SU-DHL-6 (cell line): Measurements from ENCODE around the gene ZNF75A.

Source experiments
- H2AFZ ChIP-seq: fragments of 200-600 bp; sonication (generic); 2 replicates; pipeline ENCODE4 v1.6.1; 2014; ENCODE audit warnings: low read depth, mild to moderate bottlenecking, moderate library complexity, mixed read lengths, antibody characterized with exemption, low read length; ENCODE audit not compliant: severe bottlenecking
- H3F3A ChIP-seq: fragments of 200-600 bp; shearing (Covaris generic); 2 replicates; pipeline ENCODE4 v1.6.0; 2016; ENCODE audit warnings: antibody characterized with exemption, mild to moderate bottlenecking; ENCODE audit not compliant: insufficient read depth
- H3K27ac ChIP-seq: fragments of 200-600 bp; sonication (generic); 2 replicates; pipeline ENCODE4 v1.5.1; 2016; ENCODE audit warnings: low read depth, mild to moderate bottlenecking, low read length, moderate library complexity, mixed read lengths
- H3K27me3 ChIP-seq: fragments of 200-600 bp; sonication (generic), shearing (Covaris generic); 2 replicates; pipeline ENCODE4 v1.6.0; 2014; ENCODE audit warnings: mild to moderate bottlenecking, low read length
- H3K36me3 ChIP-seq: fragments of 200-600 bp; sonication (generic); 2 replicates; pipeline ENCODE4 v1.6.1; 2014; ENCODE audit warnings: mild to moderate bottlenecking, low read length, mixed read lengths
- H3K4me2 ChIP-seq: fragments of 300-600, 200-600 bp; shearing (Covaris generic), sonication (generic); 2 replicates; pipeline ENCODE4 v1.6.0; 2014; ENCODE audit warnings: low read length, low read depth, mild to moderate bottlenecking; ENCODE audit not compliant: poor library complexity, severe bottlenecking
- H3K4me3 ChIP-seq: fragments of 200-600 bp; sonication (generic); 2 replicates; pipeline ENCODE4 v1.5.1; 2014; ENCODE audit warnings: antibody characterized with exemption, low read length, mild to moderate bottlenecking, mixed read lengths; ENCODE audit not compliant: insufficient read depth, poor library complexity, severe bottlenecking
- H3K79me2 ChIP-seq: fragments of 200-600 bp; sonication (generic); 2 replicates; pipeline ENCODE4 v1.6.1; 2014; ENCODE audit warnings: mild to moderate bottlenecking, low read length, moderate library complexity; ENCODE audit not compliant: insufficient read depth
- H3K9ac ChIP-seq: fragments of 200-600 bp; sonication (generic); 2 replicates; pipeline ENCODE4 v1.7.0; 2014; ENCODE audit warnings: mild to moderate bottlenecking, low read length
- H3K9me2 ChIP-seq: fragments of 200-600 bp; sonication (generic); replicated peaks from 2 replicates; pipeline ENCODE4 v1.6.1; 2014; ENCODE audit warnings: low read length; ENCODE audit not compliant: insufficient read depth
- H3K9me3 ChIP-seq: fragments of 200-600 bp; sonication (generic); 2 replicates; pipeline ENCODE4 v1.6.1; 2014; ENCODE audit warnings: low read length, mixed read lengths; ENCODE audit not compliant: insufficient read depth
- H4K20me1 ChIP-seq: fragments of 200-600 bp; sonication (generic); 2 replicates; pipeline ENCODE4 v1.6.1; 2014; ENCODE audit warnings: low read depth, mild to moderate bottlenecking, antibody characterized with exemption, low read length, moderate library complexity, mixed read lengths
- CTCF ChIP-seq: fragments of 200-600 bp; sonication (generic); IDR thresholded peaks from one replicate; pipeline ENCODE4 v1.5.1; 2017; ENCODE audit warnings: antibody characterized with exemption, mild to moderate bottlenecking, low read length, moderate library complexity; ENCODE audit not compliant: insufficient read depth, poor library complexity, severe bottlenecking
- EZH2phosphoT487 ChIP-seq: fragments of 200-600 bp; sonication (generic), shearing (Covaris generic); conservative IDR thresholded peaks from 2 replicates; pipeline ENCODE4 v1.6.1; 2018; ENCODE audit warnings: mild to moderate bottlenecking, antibody characterized with exemption, low read length, moderate library complexity, mixed read lengths

The ZNF75A gene

GRCh38 chr16:3292604-3293003, 12.7 kb upstream of the ZNF75A start:
- no peaks in the 10 kb centered on the region for H3K27me3 ChIP-seq
- H3K9me2 ChIP-seq = no peaks in the 10 kb centered on the region
- H3K4me2 ChIP-seq = no peak overlapping the region
- TF ChIP-seq CTCF = no peak
- no peak for TF ChIP-seq EZH2phosphoT487
- no peak overlapping the region for H3K4me3 ChIP-seq
- peaks cover 54% of the 10 kb centered on the region for H3K79me2 ChIP-seq
- peaks cover 16% of the 10 kb centered on the region; the same call in 1 of the 2 replicates for H3K9me3 ChIP-seq
- H3K36me3 ChIP-seq = peaks cover 40% of the 10 kb centered on the region
- H3F3A ChIP-seq = no peaks in the 10 kb centered on the region
- no peaks in the 10 kb centered on the region for H4K20me1 ChIP-seq
- H2AFZ ChIP-seq = no peak overlapping the region
- H3K9ac ChIP-seq = no peak overlapping the region
- H3K27ac ChIP-seq = no peak overlapping the region

DNA sequence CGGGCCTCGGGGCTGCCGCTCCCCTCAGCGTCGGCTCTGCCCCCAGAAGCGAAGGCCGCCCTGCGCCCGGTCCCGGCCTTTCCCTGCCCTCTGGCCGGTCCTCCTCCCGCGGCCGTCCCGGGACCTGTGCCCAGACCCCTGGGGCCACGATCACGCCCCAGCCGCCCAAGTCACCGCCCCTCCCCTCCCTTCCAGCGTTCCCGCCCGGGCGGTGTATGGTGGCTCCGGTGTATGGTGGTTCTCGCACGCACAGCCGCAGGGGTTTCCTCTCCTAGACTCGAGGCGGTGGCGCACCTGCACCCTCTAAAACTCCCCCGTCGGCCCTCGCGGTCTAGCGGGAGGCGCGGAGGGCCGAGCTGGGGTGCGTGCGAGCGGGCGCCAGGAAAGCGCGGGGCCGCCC, 10.1 kb upstream of the ZNF75A start:
- H3K9ac ChIP-seq = no peak overlapping the region
- H3K9me2 ChIP-seq = no peaks in the 10 kb centered on the region
- H3K27ac ChIP-seq = no peak overlapping the region
- H2AFZ ChIP-seq = no peak overlapping the region
- H3K36me3 ChIP-seq = peaks cover 19% of the 10 kb centered on the region
- no peak overlapping the region for H3K4me3 ChIP-seq
- H4K20me1 ChIP-seq = no peaks in the 10 kb centered on the region
- no peaks in the 10 kb centered on the region; the same call in 1 of the 2 replicates for H3F3A ChIP-seq
- no peaks in the 10 kb centered on the region for H3K27me3 ChIP-seq
- H3K79me2 ChIP-seq = peaks cover 31% of the 10 kb centered on the region; the same call in 1 of the 2 replicates
- peaks cover 5% of the 10 kb centered on the region; the same call in 1 of the 2 replicates for H3K9me3 ChIP-seq
- H3K4me2 ChIP-seq = no peak overlapping the region
- no peak for TF ChIP-seq CTCF

- Histone ChIP-seq H3K4me3 (no peak overlapping the region), H3F3A (no peaks in the 10 kb centered on the region; the same call in 1 of the 2 replicates), H3K36me3 (peaks cover 13% of the 10 kb centered on the region; the same call in 1 of the 2 replicates), H3K27ac (no peak overlapping the region), H3K9me3 (no peaks in the 10 kb centered on the region), H2AFZ (no peak overlapping the region), H3K4me2 (no peak overlapping the region), H3K27me3 (no peaks in the 10 kb centered on the region), H3K79me2 (peaks cover 25% of the 10 kb centered on the region; the same call in 1 of the 2 replicates), H4K20me1 (no peaks in the 10 kb centered on the region), H3K9ac (no peak overlapping the region), H3K9me2 (no peaks in the 10 kb centered on the region)
- TF ChIP-seq CTCF (no peak), EZH2phosphoT487 (no peak)
These were observed 9.5 kb upstream of the ZNF75A start for GRCh38 chr16:3295783-3296182.
